Upper lobe of right lung (tissue), 1 donor: Measurements from ENCODE around the gene IFITM10. TPM values are rescaled to one million over a fixed set of nuclear protein-coding genes. Genes with fewer than 3 reads are reported as not detected.

Source experiments
- ATAC-seq: fragments of 200-7000 bp; cut with Tn5 transposase; one replicate; pipeline ENCODE4 v1.9.1; 2020; ENCODE audit warnings: mild to moderate bottlenecking, moderate library complexity
- DNase-seq: peaks from one replicate; pipeline ENCODE4 v3.0.0-alpha.2; 2020
- H3K27ac ChIP-seq: fragments of 200-600 bp; one replicate; pipeline ENCODE4 v1.8.0; 2022
- H3K27me3 ChIP-seq: fragments of 200-600 bp; one replicate; pipeline ENCODE4 v1.8.0; 2022; ENCODE audit warnings: mild to moderate bottlenecking
- H3K36me3 ChIP-seq: fragments of 200-600 bp; one replicate; pipeline ENCODE4 v1.8.0; 2022
- H3K4me1 ChIP-seq: fragments of 200-600 bp; one replicate; pipeline ENCODE4 v1.8.0; 2022
- H3K4me3 ChIP-seq: fragments of 200-600 bp; one replicate; pipeline ENCODE4 v1.8.0; 2022; ENCODE audit warnings: mild to moderate bottlenecking
- H3K9me3 ChIP-seq: fragments of 200-600 bp; one replicate; pipeline ENCODE4 v1.8.0; 2022
- intact Hi-C: fragments of 100-400 bp; cut with DNase I; formaldehyde crosslinking; loops from one replicate; pipeline ENCODE4 v1.11.0; 2022
- total RNA-seq: library from RNA; stranded (reverse); fragmentation: NEBNext Ultra II Directional; extraction: Animal tissue kit (Norgen Biotek cat#: 25700); gene quantifications from one replicate; pipeline ENCODE4 v1.2.1, GENCODE V29; 2021
- TF ChIP-seq, protein P1 (sequence below): fragments of 200-600 bp; IDR thresholded peaks from one replicate; pipeline ENCODE4 v1.8.0; 2022; ENCODE audit warnings: antibody characterized with exemption
- donor health status: DM: no; HTN: yes; CAD: no; lungs with severe emphysema.

IFITM10 gene
- total RNA-seq, 1 donor from 2014 or later: 7.9 TPM

DNA sequence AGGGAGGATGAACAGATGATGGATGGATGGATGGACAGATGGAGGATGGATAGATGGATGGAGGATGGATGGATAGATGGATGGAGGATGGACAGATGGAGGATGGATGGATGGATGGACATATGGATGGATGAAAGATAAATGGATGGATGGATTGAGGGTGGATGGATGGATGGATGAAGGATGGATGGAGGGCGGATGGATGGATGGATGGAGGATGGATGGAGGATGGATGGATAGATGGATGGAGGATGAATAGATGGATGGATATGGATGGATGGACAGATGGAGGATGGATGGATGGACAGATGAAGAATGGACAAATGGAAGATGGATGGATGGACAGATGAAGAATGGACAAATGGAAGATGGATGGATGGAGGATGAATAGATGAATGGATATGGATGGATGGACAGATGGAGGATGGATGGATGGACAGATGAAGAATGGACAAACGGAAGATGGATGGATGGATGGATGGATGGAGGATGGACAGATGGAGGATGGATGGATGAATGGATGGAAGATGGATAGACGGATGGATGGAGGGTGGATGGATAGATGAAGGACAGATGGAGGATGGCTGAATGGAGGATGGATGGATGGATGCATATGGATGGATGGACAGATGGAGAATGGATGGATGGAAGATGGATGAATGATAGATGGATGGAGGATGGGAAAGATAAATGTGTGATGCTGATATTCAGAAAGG lies 7.4 kb downstream of the IFITM10 start:
- no peak for DNase-seq
- TF ChIP-seq, protein P1, sequence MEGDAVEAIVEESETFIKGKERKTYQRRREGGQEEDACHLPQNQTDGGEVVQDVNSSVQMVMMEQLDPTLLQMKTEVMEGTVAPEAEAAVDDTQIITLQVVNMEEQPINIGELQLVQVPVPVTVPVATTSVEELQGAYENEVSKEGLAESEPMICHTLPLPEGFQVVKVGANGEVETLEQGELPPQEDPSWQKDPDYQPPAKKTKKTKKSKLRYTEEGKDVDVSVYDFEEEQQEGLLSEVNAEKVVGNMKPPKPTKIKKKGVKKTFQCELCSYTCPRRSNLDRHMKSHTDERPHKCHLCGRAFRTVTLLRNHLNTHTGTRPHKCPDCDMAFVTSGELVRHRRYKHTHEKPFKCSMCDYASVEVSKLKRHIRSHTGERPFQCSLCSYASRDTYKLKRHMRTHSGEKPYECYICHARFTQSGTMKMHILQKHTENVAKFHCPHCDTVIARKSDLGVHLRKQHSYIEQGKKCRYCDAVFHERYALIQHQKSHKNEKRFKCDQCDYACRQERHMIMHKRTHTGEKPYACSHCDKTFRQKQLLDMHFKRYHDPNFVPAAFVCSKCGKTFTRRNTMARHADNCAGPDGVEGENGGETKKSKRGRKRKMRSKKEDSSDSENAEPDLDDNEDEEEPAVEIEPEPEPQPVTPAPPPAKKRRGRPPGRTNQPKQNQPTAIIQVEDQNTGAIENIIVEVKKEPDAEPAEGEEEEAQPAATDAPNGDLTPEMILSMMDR: no peak
- H3K36me3 ChIP-seq: no peaks in the 10 kb centered on the region
- intact Hi-C loops: no loop called here
- H3K9me3 ChIP-seq: no peaks in the 10 kb centered on the region
- no peak overlapping the region for H3K4me3 ChIP-seq
- H3K27ac ChIP-seq: no peak overlapping the region
- no peaks in the 10 kb centered on the region for H3K4me1 ChIP-seq
- H3K27me3 ChIP-seq: no peaks in the 10 kb centered on the region
- no peak for ATAC-seq

DNA sequence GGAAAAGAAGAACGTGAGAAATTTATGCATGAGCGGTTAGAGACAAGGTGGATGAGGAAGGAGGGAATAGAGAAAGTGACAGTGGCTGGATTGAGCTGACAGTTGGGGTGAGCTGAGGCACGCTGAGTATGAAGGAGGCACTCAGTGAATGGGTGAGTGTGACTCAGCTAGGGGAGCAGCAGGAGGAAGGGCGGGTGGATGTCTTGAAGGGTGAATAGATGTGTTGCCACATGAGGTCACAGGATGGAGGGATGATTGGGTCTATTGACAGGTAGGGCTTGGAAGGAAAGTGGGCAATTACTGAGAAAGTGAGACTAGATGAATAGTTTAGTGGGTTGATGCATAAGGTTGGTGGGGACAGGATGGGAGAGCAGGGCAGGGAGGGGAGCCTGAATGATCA lies 8.0 kb downstream of the IFITM10 start:
- H3K27ac ChIP-seq: no peak overlapping the region
- DNase-seq (no peak), ATAC-seq (no peak)
- intact Hi-C loops: no loop called here
- H3K4me3 ChIP-seq: no peak overlapping the region
- H3K9me3 ChIP-seq: no peaks in the 10 kb centered on the region
- no peaks in the 10 kb centered on the region for H3K4me1 ChIP-seq
- no peaks in the 10 kb centered on the region for H3K36me3 ChIP-seq
- TF ChIP-seq, protein P1: no peak
- peaks cover 5% of the 10 kb centered on the region for H3K27me3 ChIP-seq

DNA sequence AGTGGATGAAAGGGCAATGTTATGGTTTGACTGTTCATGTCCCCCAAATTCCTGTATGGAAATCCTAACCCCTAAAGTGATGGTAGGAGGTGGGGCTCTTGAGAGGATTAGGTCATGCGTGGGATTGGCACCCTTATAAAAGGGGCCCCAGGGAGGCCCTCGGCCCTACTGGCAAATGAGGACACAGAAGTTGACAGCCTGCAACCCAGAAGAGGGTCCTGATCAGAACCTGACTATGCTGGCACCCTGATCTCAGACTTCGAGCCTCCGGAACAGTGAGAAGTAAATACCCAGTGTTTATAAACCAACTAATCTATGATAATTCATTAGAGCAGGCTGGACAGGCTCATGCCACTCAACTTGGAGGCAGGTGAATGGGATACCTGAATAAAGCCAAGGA lies 8.7 kb downstream of the IFITM10 start:
- Histone ChIP-seq H3K36me3 (no peaks in the 10 kb centered on the region), H3K9me3 (no peaks in the 10 kb centered on the region), H3K27me3 (peaks cover 12% of the 10 kb centered on the region), H3K4me3 (no peak overlapping the region), H3K4me1 (no peaks in the 10 kb centered on the region), H3K27ac (no peak overlapping the region)
- TF ChIP-seq, protein P1: no peak
- DNase-seq: no peak
- intact Hi-C loops: no loop called here
- ATAC-seq: no peak

DNA sequence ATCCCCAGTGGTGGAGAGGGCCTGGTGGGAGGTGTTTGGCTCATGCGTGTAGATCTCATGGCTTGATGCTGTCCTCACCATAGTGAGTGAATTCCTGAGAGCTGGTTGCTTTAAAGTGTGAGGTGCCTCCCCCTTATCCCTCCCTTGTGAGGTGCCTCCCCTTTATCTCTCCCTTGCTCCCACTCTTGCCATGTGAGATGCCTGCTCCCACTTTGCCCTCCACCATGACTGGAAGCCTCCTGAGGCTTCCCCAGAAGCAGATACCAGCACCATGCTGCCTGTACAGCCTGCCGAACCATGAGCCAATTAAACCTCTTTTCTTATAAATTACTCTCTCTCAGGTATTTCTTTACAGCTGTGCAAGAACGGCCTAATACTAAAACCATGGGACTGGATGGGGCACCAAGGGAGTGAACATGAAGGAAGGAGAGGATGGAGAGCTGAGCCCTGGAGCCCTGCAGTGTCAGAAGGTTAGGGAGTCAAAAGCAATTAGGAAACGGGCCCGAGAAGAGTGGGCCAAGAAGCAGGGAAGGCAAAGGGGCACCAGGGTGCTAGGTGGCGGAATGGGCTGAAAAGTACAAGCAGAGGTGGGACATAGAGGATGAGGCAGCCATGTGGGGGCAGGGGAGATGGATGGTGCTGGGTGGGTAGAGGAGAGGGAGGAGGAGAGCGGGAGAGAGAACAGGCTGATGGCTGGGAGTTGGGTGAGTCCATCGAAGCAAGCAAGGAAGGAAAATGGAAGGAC lies 9.4 kb downstream of the IFITM10 start:
- intact Hi-C loops: no loop called here
- no peak for DNase-seq
- Histone ChIP-seq H3K4me1 (no peaks in the 10 kb centered on the region), H3K36me3 (no peaks in the 10 kb centered on the region), H3K27ac (no peak overlapping the region), H3K4me3 (no peak overlapping the region), H3K27me3 (peaks cover 13% of the 10 kb centered on the region), H3K9me3 (no peaks in the 10 kb centered on the region)
- TF ChIP-seq, protein P1: no peak
- no peak for ATAC-seq

DNA sequence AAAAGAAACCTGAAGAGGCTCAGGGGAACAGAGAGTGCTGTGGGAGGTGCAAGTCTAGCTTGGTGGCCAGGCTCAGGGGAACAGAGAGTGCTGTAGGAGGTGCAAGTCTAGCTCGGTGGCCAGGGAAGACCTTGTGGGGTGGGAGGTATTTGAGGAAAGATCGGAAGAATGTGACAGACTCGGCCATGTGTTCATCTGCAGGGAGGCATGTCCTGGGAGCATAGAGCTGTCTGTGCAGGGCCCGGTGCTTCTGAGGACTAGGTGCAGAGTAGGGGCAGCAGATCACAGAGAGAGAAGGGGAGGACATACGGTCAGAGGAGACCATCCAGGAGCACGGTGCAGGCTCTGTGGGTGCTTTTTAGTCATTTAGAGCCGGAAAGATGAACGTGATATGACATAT lies 10.8 kb downstream of the IFITM10 start:
- peak; percentile 57 for DNase-seq

More for the DNA sequence above, 10.8 kb downstream of the IFITM10 start:
- Histone ChIP-seq H3K4me3 (no peak overlapping the region), H3K36me3 (no peaks in the 10 kb centered on the region), H3K27me3 (peaks cover 26% of the 10 kb centered on the region), H3K27ac (no peak overlapping the region), H3K9me3 (no peaks in the 10 kb centered on the region), H3K4me1 (no peaks in the 10 kb centered on the region)
- ATAC-seq: no peak
- TF ChIP-seq, protein P1: no peak
- intact Hi-C loops: no loop called here
